Transverse colon (tissue), 4 donors: ENCODE measurements around the gene PRDX2. TPM values are rescaled to one million over a fixed set of nuclear protein-coding genes. Genes with fewer than 3 reads are reported as not detected.

Source experiments
- DNase-seq: peaks from one replicate; pipeline ENCODE4 v3.0.0-alpha.2; 2019
- H3K27ac ChIP-seq, 4 donors: fragments of 200-600 bp; sonication (generic); 2 replicates each; pipeline ENCODE4 v1.5.1; 2016 to 2018; ENCODE audit warnings: inconsistent platforms in 4 of 4
- H3K27me3 ChIP-seq: fragments of 200-600 bp; sonication (generic); 2 replicates; pipeline ENCODE4 v1.5.1; 2017; ENCODE audit warnings: inconsistent platforms
- H3K36me3 ChIP-seq, 4 donors: fragments of 200-600 bp; sonication (generic); 2 replicates each; pipeline ENCODE4 v1.5.1; 2017 to 2019; ENCODE audit warnings: inconsistent platforms in 4 of 4
- H3K4me1 ChIP-seq, 4 donors: fragments of 200-600 bp; sonication (generic); 2 replicates each; pipeline ENCODE4 v1.5.1; 2017 to 2020; ENCODE audit warnings: inconsistent platforms in 4 of 4
- H3K4me3 ChIP-seq, 4 donors: fragments of 200-600 bp; sonication (generic); 1 replicate in 1 of 4; 2 replicates in 3 of 4; pipeline versions ENCODE4 v1.5.1 to v1.6.1; 2017 to 2019; ENCODE audit warnings: inconsistent platforms in 4 of 4
- H3K9me3 ChIP-seq, 2 donors: fragments of 200-600 bp; sonication (generic); 2 replicates each; pipeline ENCODE4 v1.5.1; 2017 to 2019; ENCODE audit warnings: inconsistent platforms in 2 of 2
- EP300 ChIP-seq: sonication (generic); formaldehyde crosslinking; IDR thresholded peaks from one replicate; pipeline ENCODE4 v1.6.1; 2017; ENCODE audit warnings: antibody characterized with exemption, low read depth
- POLR2A ChIP-seq: fragments of 450-650 bp; IDR thresholded peaks from one replicate; pipeline ENCODE4 v1.6.1; 2016; ENCODE audit warnings: antibody characterized with exemption, mild to moderate bottlenecking, moderate library complexity
- POLR2AphosphoS5 ChIP-seq, 3 donors: sonication (generic); formaldehyde crosslinking; IDR thresholded peaks; one replicate each; pipeline ENCODE4 v1.6.1; 2016; ENCODE audit warnings: antibody characterized with exemption in 3 of 3
- WGBS, 2 donors: methylation state at CpG; one replicate each; pipeline ENCODE4 v1.1.5; 2018; ENCODE audit warnings: low coverage in 1 of 2; 5-methylcytosine and 5-hydroxymethylcytosine counted together
- in situ Hi-C, 4 donors: fragments of 200-750 bp; cut with MboI; loops; one replicate each; pipeline versions ENCODE4 v1.15.0 to v1.15.1; 2017; ENCODE audit warnings: low sequenced_read_pairs in 3 of 4, low pct_ligation_motif_present in 1 of 4, low pct_unique_long_range_greater_than_20kb in 1 of 4
- intact Hi-C: fragments of 100-400 bp; cut with DNase I; formaldehyde crosslinking; loops from one replicate; pipeline ENCODE4 v1.15.1; 2023; ENCODE audit warnings: low total_unique reads
- total RNA-seq, 4 donors: library from RNA; depleted of rRNA; stranded (reverse); fragments of >200 nt; gene quantifications; one replicate each; pipeline ENCODE4 v1.1.0, GENCODE V29; 2016
- TF ChIP-seq, protein P1 (sequence below), 5 experiments: fragments of 200-600 bp in 3 of 5; fragments of 450-650 bp in 2 of 5; sonication (generic) in 3 of 5; IDR thresholded peaks; 1 replicate in 2 of 5; 2 replicates in 3 of 5; pipeline ENCODE4 v1.5.1; 2016 to 2017; ENCODE audit warnings: antibody characterized with exemption in 5 of 5, inconsistent platforms in 3 of 5, mild to moderate bottlenecking in 2 of 5, moderate library complexity in 1 of 5

The PRDX2 gene
- total RNA-seq, 4 donors from 2014 or later: 172 to 357 (median 198) TPM

DNA sequence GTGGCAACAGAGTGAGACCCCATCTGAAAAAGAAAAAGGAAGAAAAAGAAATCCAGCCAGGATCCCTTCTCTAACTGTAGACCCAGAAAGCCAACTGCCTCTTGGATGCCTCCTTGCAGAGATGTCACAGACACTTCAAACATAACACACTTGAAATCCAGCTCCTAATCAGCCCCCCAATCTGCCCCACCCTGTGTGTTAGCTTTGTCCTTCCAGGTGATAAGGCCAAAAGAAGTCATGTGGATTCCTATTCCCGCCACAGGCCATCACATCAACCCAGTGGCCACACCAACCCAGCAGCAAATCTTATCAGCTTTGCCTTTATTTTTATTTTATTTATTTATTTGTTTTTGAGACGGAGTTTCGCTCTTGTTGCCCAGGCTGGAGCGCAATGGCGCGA is 41.9 kb downstream of the PRDX2 start:
- H3K9me3 ChIP-seq: no peaks in the 10 kb centered on the region
- peaks cover 0 to 7% (median 0%) of the 10 kb centered on the region in 4 donors for H3K36me3 ChIP-seq
- H3K4me1 ChIP-seq: peaks cover 8 to 12% (median 11%) of the 10 kb centered on the region in 4 donors
- no peak overlapping the region for H3K4me3 ChIP-seq
- in situ Hi-C loops (loop anchor here (5.0 to 10.0 kb wide), 2 partner anchors 85 to 88 kb away; no protein-coding TSS in a partner anchor), intact Hi-C loops (no loop called here)
- TF ChIP-seq POLR2AphosphoS5 (IDR thresholded peaks at IDR 0.05): no peak
- no peak for TF ChIP-seq POLR2A
- TF ChIP-seq, protein P1, sequence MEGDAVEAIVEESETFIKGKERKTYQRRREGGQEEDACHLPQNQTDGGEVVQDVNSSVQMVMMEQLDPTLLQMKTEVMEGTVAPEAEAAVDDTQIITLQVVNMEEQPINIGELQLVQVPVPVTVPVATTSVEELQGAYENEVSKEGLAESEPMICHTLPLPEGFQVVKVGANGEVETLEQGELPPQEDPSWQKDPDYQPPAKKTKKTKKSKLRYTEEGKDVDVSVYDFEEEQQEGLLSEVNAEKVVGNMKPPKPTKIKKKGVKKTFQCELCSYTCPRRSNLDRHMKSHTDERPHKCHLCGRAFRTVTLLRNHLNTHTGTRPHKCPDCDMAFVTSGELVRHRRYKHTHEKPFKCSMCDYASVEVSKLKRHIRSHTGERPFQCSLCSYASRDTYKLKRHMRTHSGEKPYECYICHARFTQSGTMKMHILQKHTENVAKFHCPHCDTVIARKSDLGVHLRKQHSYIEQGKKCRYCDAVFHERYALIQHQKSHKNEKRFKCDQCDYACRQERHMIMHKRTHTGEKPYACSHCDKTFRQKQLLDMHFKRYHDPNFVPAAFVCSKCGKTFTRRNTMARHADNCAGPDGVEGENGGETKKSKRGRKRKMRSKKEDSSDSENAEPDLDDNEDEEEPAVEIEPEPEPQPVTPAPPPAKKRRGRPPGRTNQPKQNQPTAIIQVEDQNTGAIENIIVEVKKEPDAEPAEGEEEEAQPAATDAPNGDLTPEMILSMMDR (IDR thresholded peaks at IDR 0.05): no peak
- TF ChIP-seq EP300: no peak
- 82 to 89% methylated on average over 6 of the region's 6 CpGs for WGBS, 2 donors
- H3K27me3 ChIP-seq: no peaks in the 10 kb centered on the region
- no peak overlapping the region for H3K27ac ChIP-seq
- no peak for DNase-seq

DNA sequence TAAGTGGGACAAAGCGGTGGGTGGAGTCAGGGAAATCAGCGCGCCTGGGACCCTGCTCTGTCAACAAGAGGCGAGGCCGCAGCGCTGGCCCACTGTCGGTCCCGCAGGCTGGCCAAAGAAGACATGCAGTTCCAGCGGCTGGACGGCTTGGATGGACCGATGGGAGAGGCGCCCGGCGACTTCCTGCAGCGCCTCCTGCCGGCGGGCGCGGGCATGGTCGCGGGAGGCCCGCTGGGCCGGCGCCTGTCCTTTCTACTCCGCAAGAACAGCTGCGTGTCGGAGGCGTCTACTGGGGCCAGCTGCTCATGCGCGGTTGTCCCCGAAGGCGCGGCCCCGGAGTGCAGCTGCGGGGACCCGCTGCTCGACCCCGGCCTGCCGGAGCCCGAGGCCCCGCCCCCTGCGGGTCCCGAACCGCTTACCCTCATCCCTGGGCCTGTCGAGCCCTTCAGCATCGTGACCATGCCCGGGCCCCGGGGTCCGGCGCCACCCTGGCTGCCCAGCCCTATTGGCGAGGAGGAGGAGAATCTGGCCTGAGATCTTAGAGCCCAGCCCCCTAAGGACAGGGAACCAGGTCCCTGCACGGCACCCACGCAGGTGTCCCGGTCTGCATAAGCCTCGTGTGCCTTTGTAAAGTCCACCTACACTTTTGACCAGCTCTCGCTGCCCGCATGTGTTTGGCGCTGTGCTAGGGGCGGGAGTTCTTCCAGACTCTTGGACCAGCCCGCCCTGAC is 43.9 kb downstream of the PRDX2 start:
- H3K27ac ChIP-seq: peak overlapping the region; percentile 26 to 60 (median 45)
- H3K4me3 ChIP-seq: peak overlapping the region in 3 of 4 donors; percentile 10 to 53 (median 26)
- WGBS, 2 donors: 8 to 83% methylated on average over 1 to 46 of the region's 60 CpGs
- intact Hi-C loops (no loop called here), in situ Hi-C loops (loop anchor here in 1 of 4 donors (10.0 kb wide), 1 partner anchor 87 kb away; no protein-coding TSS in a partner anchor)
- peak in 1 of 3 donors; percentile 32 for TF ChIP-seq POLR2AphosphoS5 (IDR thresholded peaks at IDR 0.05)
- TF ChIP-seq EP300: no peak
- TF ChIP-seq, protein P1 (IDR thresholded peaks at IDR 0.05): peak; percentile 88 to 97 (median 92)
- TF ChIP-seq POLR2A: peak; percentile 16
- no peaks in the 10 kb centered on the region for H3K9me3 ChIP-seq
- DNase-seq: peak; percentile 80
- peaks cover 4% of the 10 kb centered on the region for H3K27me3 ChIP-seq
- peaks cover 0 to 3% (median 0%) of the 10 kb centered on the region in 4 donors for H3K36me3 ChIP-seq
- H3K4me1 ChIP-seq: peaks cover 8 to 12% (median 11%) of the 10 kb centered on the region in 4 donors

DNA sequence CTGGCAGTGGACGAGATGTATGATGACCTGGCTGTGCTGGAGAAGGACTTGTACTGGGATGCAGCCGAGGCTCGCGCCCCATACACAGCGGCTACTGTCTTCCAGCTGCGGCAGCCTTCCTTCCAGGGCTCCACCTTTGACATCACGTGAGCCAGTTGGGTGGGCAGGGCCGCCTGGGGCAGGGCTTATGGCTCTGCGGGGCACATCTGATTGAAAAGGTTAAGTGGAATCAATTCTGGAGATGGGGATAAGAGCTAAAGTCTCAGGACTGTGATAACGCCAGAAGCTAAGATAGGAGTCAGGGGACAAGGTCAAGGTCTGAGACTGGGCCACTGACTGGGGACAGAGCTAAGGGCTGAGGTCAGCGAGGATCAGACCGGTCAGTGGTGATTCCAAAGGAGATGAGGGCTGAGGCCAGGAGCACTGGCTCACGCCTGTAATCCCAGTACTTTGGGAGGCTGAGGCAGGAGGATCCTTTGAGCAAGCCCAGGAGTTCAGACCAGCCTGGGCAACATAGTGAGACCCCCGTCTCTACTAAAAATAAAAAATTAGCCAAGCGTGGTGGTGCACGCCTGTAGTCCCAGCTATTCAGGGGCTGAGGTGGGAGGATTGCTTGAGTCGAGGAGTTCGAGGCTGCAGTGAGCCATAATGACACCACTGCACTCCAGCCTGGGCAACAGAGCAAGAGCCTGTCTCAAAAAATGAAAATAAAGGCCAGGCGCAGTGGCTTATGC is 45.3 kb downstream of the PRDX2 start:
- in situ Hi-C loops: loop anchor here in 1 of 4 donors (10.0 kb wide), 1 partner anchor 88 kb away; no protein-coding TSS in a partner anchor
- peaks cover 8 to 12% (median 11%) of the 10 kb centered on the region in 4 donors for H3K4me1 ChIP-seq
- 71 to 83% methylated on average over 4 to 19 of the region's 19 CpGs for WGBS, 2 donors
- H3K4me3 ChIP-seq: no peak overlapping the region
- intact Hi-C loops: no loop called here
- peaks cover 15% of the 10 kb centered on the region for H3K27me3 ChIP-seq
- H3K36me3 ChIP-seq: no peaks in the 10 kb centered on the region
- no peak overlapping the region for H3K27ac ChIP-seq
- H3K9me3 ChIP-seq: no peaks in the 10 kb centered on the region
- DNase-seq: no peak
- TF ChIP-seq, protein P1 (IDR thresholded peaks at IDR 0.05): no peak
- no peak for TF ChIP-seq POLR2AphosphoS5 (IDR thresholded peaks at IDR 0.05)
- no peak for TF ChIP-seq POLR2A
- no peak for TF ChIP-seq EP300
